BJ (cell line): ENCODE data around the gene PCDH15. TPM values are rescaled to one million over a fixed set of nuclear protein-coding genes. Genes with fewer than 3 reads are reported as not detected.

Source experiments
- CTCF ChIA-PET: fragments of 350-600 bp; formaldehyde crosslinking; extraction: SDS; loops from one replicate; lab custom pipeline; 2021; ENCODE audit warnings: antibody characterized with exemption, inconsistent platforms; lab: Yijun Ruan, JAX
- POLR2A ChIA-PET: fragments of 300-600 bp; sonication (Branson Sonifier 250); formaldehyde crosslinking; extraction: SDS; loops from one replicate; lab custom pipeline; 2021; ENCODE audit warnings: antibody characterized with exemption; lab: Charles Lee
- DNase-seq: peaks from one replicate; pipeline ENCODE4 v3.0.0-alpha.2; 2011; ENCODE audit warnings: low read depth
- H3K27me3 ChIP-seq: 2 replicates; pipeline ENCODE4 v1.6.0; 2011; ENCODE audit warnings: low read length; ENCODE audit not compliant: control insufficient read depth, insufficient read depth
- H3K36me3 ChIP-seq: 2 replicates; pipeline ENCODE4 v1.5.1; 2011; ENCODE audit warnings: low read length; ENCODE audit not compliant: control insufficient read depth, insufficient read depth
- H3K4me3 ChIP-seq: 2 replicates; pipeline ENCODE4 v1.5.1; 2011; ENCODE audit warnings: low read depth, mild to moderate bottlenecking, control low read depth, low read length
- CTCF ChIP-seq: IDR thresholded peaks from 2 replicates; pipeline ENCODE4 v1.5.1; 2011; ENCODE audit warnings: low read depth, mild to moderate bottlenecking, control low read depth, inconsistent platforms, low read length, moderate library complexity; ENCODE audit not compliant: insufficient read depth
- polyA plus RNA-seq: library from polyadenylated mRNA; depleted of rRNA; stranded (reverse); fragments of >200 nt; gene quantifications from 2 replicates; pipeline ENCODE4 v1.2.3, GENCODE V29; 2011

The PCDH15 gene
- polyA plus RNA-seq, 1 experiment = not detected

- DNase-seq = no peak
- CTCF ChIA-PET = no interaction called here
- Histone ChIP-seq H3K4me3 (no peak overlapping the region), H3K36me3 (no peaks in the 10 kb centered on the region), H3K27me3 (no peaks in the 10 kb centered on the region)
- POLR2A ChIA-PET = no interaction called here
- TF ChIP-seq CTCF = no peak
These were observed 331.3 kb downstream of the PCDH15 start for GRCh38 chr10:54469587-54470323.

GRCh38 chr10:54454271-54454670 is 346.8 kb downstream of the PCDH15 start:
- TF ChIP-seq CTCF = no peak
- Histone ChIP-seq H3K27me3 (no peaks in the 10 kb centered on the region), H3K36me3 (no peaks in the 10 kb centered on the region), H3K4me3 (no peak overlapping the region)
- DNase-seq = no peak
- POLR2A ChIA-PET = no interaction called here
- CTCF ChIA-PET = no interaction called here

- DNase-seq = no peak
- no peak for TF ChIP-seq CTCF
- Histone ChIP-seq H3K27me3 (no peaks in the 10 kb centered on the region), H3K4me3 (no peak overlapping the region), H3K36me3 (no peaks in the 10 kb centered on the region)
- ChIA-PET CTCF (no interaction called here), POLR2A (no interaction called here)
These were observed 352.0 kb downstream of the PCDH15 start for GRCh38 chr10:54449056-54449455.

GRCh38 chr10:54444170-54444569 is 356.9 kb downstream of the PCDH15 start:
- H3K4me3 ChIP-seq = no peak overlapping the region
- no peaks in the 10 kb centered on the region for H3K36me3 ChIP-seq
- POLR2A ChIA-PET = no interaction called here
- TF ChIP-seq CTCF = no peak
- CTCF ChIA-PET = no interaction called here
- H3K27me3 ChIP-seq = no peaks in the 10 kb centered on the region
- DNase-seq = no peak

GRCh38 chr10:54441275-54441674 is 359.8 kb downstream of the PCDH15 start:
- POLR2A ChIA-PET = no interaction called here
- DNase-seq = no peak
- TF ChIP-seq CTCF = no peak
- H3K4me3 ChIP-seq = no peak overlapping the region
- CTCF ChIA-PET = no interaction called here
- H3K27me3 ChIP-seq = no peaks in the 10 kb centered on the region
- H3K36me3 ChIP-seq = no peaks in the 10 kb centered on the region
